Measurements from ENCODE around the gene RUNDC3A. TPM values are rescaled to one million over a fixed set of nuclear protein-coding genes. Genes with fewer than 3 reads are reported as not detected.

RUNDC3A gene
- total and polyA plus RNA-seq, 8 donors, result 0.43 to 40.8 (median 4.5) TPM; not detected in 1

GRCh38 chr17:44351961-44352827 is 43.8 kb downstream of the RUNDC3A start:
- Histone ChIP-seq H3K27ac (no peak overlapping the region), H3K27me3 (peaks cover 0 to 10% (median 0%) of the 10 kb centered on the region in 3 donors), H3K4me1 (peaks cover 0 to 35% (median 6%) of the 10 kb centered on the region in 4 donors), H3K36me3 (peaks cover 38 to 51% (median 49%) of the 10 kb centered on the region in 4 donors), H3K9me3 (no peaks in the 10 kb centered on the region), H3K4me3 (no peak overlapping the region)
- DNase-seq, result no peak
- TF ChIP-seq EP300 (IDR thresholded peaks at IDR 0.05), result no peak
- no peak for TF ChIP-seq CTCF (IDR thresholded peaks at IDR 0.05)
- no peak for TF ChIP-seq POLR2AphosphoS5 (IDR thresholded peaks at IDR 0.05)
- TF ChIP-seq POLR2A (IDR thresholded peaks at IDR 0.05), result no peak
- intact Hi-C loops (cut with DNase I; ENCODE audit: low total_unique reads), result no loop called here
- WGBS, 5 donors, result 78 to 87% (median 87%) methylated on average over 26 to 36 of the region's 36 CpGs

GRCh38 chr17:44352828-44353671 is 44.6 kb downstream of the RUNDC3A start:
- peaks cover 0 to 10% (median 0%) of the 10 kb centered on the region in 3 donors for H3K27me3 ChIP-seq
- peak overlapping the region in 1 of 5 donors; percentile 67 for H3K27ac ChIP-seq
- intact Hi-C loops (cut with DNase I; ENCODE audit: low total_unique reads), result no loop called here
- peaks cover 0 to 27% (median 6%) of the 10 kb centered on the region in 4 donors for H3K4me1 ChIP-seq
- WGBS, 5 donors, result 50 to 68% (median 58%) methylated on average over 11 to 22 of the region's 22 CpGs
- H3K9me3 ChIP-seq, result no peaks in the 10 kb centered on the region
- peak overlapping the region; percentile 42 to 50 (median 46) for H3K4me3 ChIP-seq
- peaks cover 38 to 51% (median 49%) of the 10 kb centered on the region in 4 donors for H3K36me3 ChIP-seq
- no peak for DNase-seq
- TF ChIP-seq CTCF (IDR thresholded peaks at IDR 0.05), result no peak
- no peak for TF ChIP-seq POLR2A (IDR thresholded peaks at IDR 0.05)
- TF ChIP-seq EP300 (IDR thresholded peaks at IDR 0.05), result no peak
- no peak for TF ChIP-seq POLR2AphosphoS5 (IDR thresholded peaks at IDR 0.05)

- H3K27me3 ChIP-seq, result peaks cover 0 to 10% (median 0%) of the 10 kb centered on the region in 3 donors
- intact Hi-C loops (cut with DNase I; ENCODE audit: low total_unique reads), result no loop called here
- H3K4me3 ChIP-seq, result peak overlapping the region; percentile 42 to 50 (median 46)
- peak; percentile 46 to 65 for DNase-seq
- TF ChIP-seq POLR2A (IDR thresholded peaks at IDR 0.05) (no peak), EP300 (IDR thresholded peaks at IDR 0.05) (no peak), POLR2AphosphoS5 (IDR thresholded peaks at IDR 0.05) (no peak), CTCF (IDR thresholded peaks at IDR 0.05) (no peak)
- peaks cover 0 to 19% (median 6%) of the 10 kb centered on the region in 4 donors for H3K4me1 ChIP-seq
- no peaks in the 10 kb centered on the region for H3K9me3 ChIP-seq
- peak overlapping the region in 1 of 5 donors; percentile 67 for H3K27ac ChIP-seq
- H3K36me3 ChIP-seq, result peaks cover 38 to 45% (median 44%) of the 10 kb centered on the region in 4 donors
- WGBS, 5 donors, result 19 to 44% (median 24%) methylated on average over 14 to 98 of the region's 98 CpGs
Measured at GRCh38 chr17:44353672-44354331, 45.4 kb downstream of the RUNDC3A start.
